WTC11 (cell line): ENCODE results near the gene TFB2M. TPM values are rescaled to one million over a fixed set of nuclear protein-coding genes. Genes with fewer than 3 reads are reported as not detected.

Experiments used
- ATAC-seq: fragments of 200-7000 bp; cut with Tn5 transposase; 2 replicates; pipeline ENCODE4 v1.10.0; 2021; ENCODE audit warnings: mild to moderate bottlenecking, moderate library complexity
- CTCF ChIA-PET: fragments of 300-600 bp; sonication (Branson Sonifier 250); formaldehyde crosslinking; loops from one replicate; lab custom pipeline; 2021; ENCODE audit warnings: antibody characterized with exemption; lab: Charles Lee
- POLR2A ChIA-PET: fragments of 350-600 bp; sonication (Branson Sonifier 250); formaldehyde crosslinking; loops from one replicate; lab custom pipeline; 2021; ENCODE audit warnings: antibody characterized with exemption; lab: Charles Lee
- DNase-seq: peaks from one replicate; pipeline ENCODE4 v3.0.0; 2021; ENCODE audit warnings: low spot score
- H3K27ac Mint-ChIP-seq: 2 replicates; pipeline ENCODE4 v1.8.0; 2021; ENCODE audit warnings: mixed read lengths
- H3K27me3 Mint-ChIP-seq: 2 replicates; pipeline ENCODE4 v1.8.0; 2021; ENCODE audit warnings: low read depth, mild to moderate bottlenecking, moderate library complexity, mixed read lengths
- H3K36me3 Mint-ChIP-seq: 2 replicates; pipeline ENCODE4 v1.8.0; 2021; ENCODE audit warnings: mixed read lengths
- H3K4me1 Mint-ChIP-seq: 2 replicates; pipeline ENCODE4 v1.8.0; 2022; ENCODE audit warnings: mixed read lengths
- H3K4me3 Mint-ChIP-seq: 2 replicates; pipeline ENCODE4 v1.8.0; 2021; ENCODE audit warnings: mild to moderate bottlenecking, moderate library complexity, mixed read lengths
- H3K9me3 Mint-ChIP-seq: 2 replicates; pipeline ENCODE4 v1.8.0; 2021; ENCODE audit warnings: mixed read lengths
- ATF1 ChIP-seq: sonication (generic); formaldehyde crosslinking; IDR thresholded peaks from 2 replicates; pipeline ENCODE4 v1.8.1; 2023; ENCODE audit warnings: mild to moderate bottlenecking, moderate library complexity, missing genetic modification reagents
- ATF3 ChIP-seq: sonication (generic); formaldehyde crosslinking; conservative IDR thresholded peaks from 2 replicates; pipeline ENCODE4 v1.8.1; 2022; ENCODE audit warnings: mild to moderate bottlenecking, missing genetic modification reagents
- CBFB ChIP-seq: sonication (generic); formaldehyde crosslinking; IDR thresholded peaks from 2 replicates; pipeline ENCODE4 v1.8.1; 2022; ENCODE audit warnings: mild to moderate bottlenecking, low read depth, missing genetic modification reagents
- ESRRA ChIP-seq: sonication (generic); formaldehyde crosslinking; IDR thresholded peaks from 2 replicates; pipeline ENCODE4 v1.8.1; 2022; ENCODE audit warnings: mild to moderate bottlenecking, missing genetic modification reagents, borderline replicate concordance
- FOXP1 ChIP-seq: sonication (generic); formaldehyde crosslinking; IDR thresholded peaks from 2 replicates; pipeline ENCODE4 v1.8.0; 2022; ENCODE audit warnings: missing genetic modification reagents, mild to moderate bottlenecking, moderate library complexity, borderline replicate concordance
- HMGA2 ChIP-seq: fragments of 250-450 bp; sonication (Bioruptor Pico); IDR thresholded peaks from 2 replicates; pipeline ENCODE4 v1.4.0; 2021; ENCODE audit warnings: mild to moderate bottlenecking, moderate library complexity
- MYBL2 ChIP-seq: sonication (generic); formaldehyde crosslinking; IDR thresholded peaks from 2 replicates; pipeline ENCODE4 v1.8.1; 2023; ENCODE audit warnings: mild to moderate bottlenecking, moderate library complexity, missing genetic modification reagents
- PRRX2 ChIP-seq: fragments of 250-450 bp; sonication (Bioruptor Pico); IDR thresholded peaks from 2 replicates; pipeline ENCODE4 v1.8.0; 2021; ENCODE audit warnings: mild to moderate bottlenecking
- SOX15 ChIP-seq: fragments of 250-450 bp; sonication (Bioruptor Pico); IDR thresholded peaks from 2 replicates; pipeline ENCODE4 v1.9.0; 2021; ENCODE audit warnings: mild to moderate bottlenecking
- SP1 ChIP-seq: sonication (generic); formaldehyde crosslinking; conservative IDR thresholded peaks from 2 replicates; pipeline ENCODE4 v1.8.1; 2022; ENCODE audit warnings: missing genetic modification reagents
- TCF7 ChIP-seq: sonication (generic); formaldehyde crosslinking; IDR thresholded peaks from 2 replicates; pipeline ENCODE4 v1.8.0; 2022; ENCODE audit warnings: mild to moderate bottlenecking, low read depth, missing genetic modification reagents, moderate library complexity
- TEAD1 ChIP-seq: sonication (generic); formaldehyde crosslinking; IDR thresholded peaks from 2 replicates; pipeline ENCODE4 v1.8.0; 2022; ENCODE audit warnings: mild to moderate bottlenecking, missing genetic modification reagents
- ZMAT4 ChIP-seq: fragments of 250-450 bp; sonication (Bioruptor Pico); IDR thresholded peaks from 2 replicates; pipeline ENCODE4 v1.9.0; 2021; ENCODE audit warnings: mild to moderate bottlenecking
- ZNF121 ChIP-seq: sonication (generic); formaldehyde crosslinking; IDR thresholded peaks from 2 replicates; pipeline ENCODE4 v1.8.0; 2023; ENCODE audit warnings: missing genetic modification reagents
- ZNF232 ChIP-seq: sonication (generic); formaldehyde crosslinking; IDR thresholded peaks from 2 replicates; pipeline ENCODE4 v1.8.0; 2022; ENCODE audit warnings: mild to moderate bottlenecking, missing genetic modification reagents
- total RNA-seq: library from RNA; stranded (reverse); gene quantifications from 3 replicates; pipeline ENCODE4 v1.2.3, GENCODE V29; 2021
- TF ChIP-seq, protein P1 (sequence below): fragments of 200-600 bp; IDR thresholded peaks from 2 replicates; pipeline ENCODE4 v1.8.0; 2022; ENCODE audit warnings: antibody characterized with exemption
- TF ChIP-seq, protein P2 (sequence below): sonication (generic); formaldehyde crosslinking; IDR thresholded peaks from 2 replicates; pipeline ENCODE4 v1.8.0; 2022; ENCODE audit warnings: mild to moderate bottlenecking, missing genetic modification reagents
- TF ChIP-seq, protein P3 (sequence below): sonication (generic); formaldehyde crosslinking; IDR thresholded peaks from 2 replicates; pipeline ENCODE4 v1.8.1; 2022; ENCODE audit warnings: low read depth, mild to moderate bottlenecking, moderate library complexity, missing genetic modification reagents, borderline replicate concordance
- TF ChIP-seq, protein P4 (sequence below): sonication (generic); formaldehyde crosslinking; IDR thresholded peaks from 2 replicates; pipeline ENCODE4 v1.8.0; 2023; ENCODE audit warnings: mild to moderate bottlenecking, missing genetic modification reagents
- TF ChIP-seq, protein P5 (sequence below): fragments of 250-450 bp; sonication (Bioruptor Pico); conservative IDR thresholded peaks from 2 replicates; pipeline ENCODE4 v1.9.0; 2021; ENCODE audit warnings: mild to moderate bottlenecking

Gene TFB2M
- total RNA-seq, 1 experiment from 2014 or later, result 16.5 TPM

DNA sequence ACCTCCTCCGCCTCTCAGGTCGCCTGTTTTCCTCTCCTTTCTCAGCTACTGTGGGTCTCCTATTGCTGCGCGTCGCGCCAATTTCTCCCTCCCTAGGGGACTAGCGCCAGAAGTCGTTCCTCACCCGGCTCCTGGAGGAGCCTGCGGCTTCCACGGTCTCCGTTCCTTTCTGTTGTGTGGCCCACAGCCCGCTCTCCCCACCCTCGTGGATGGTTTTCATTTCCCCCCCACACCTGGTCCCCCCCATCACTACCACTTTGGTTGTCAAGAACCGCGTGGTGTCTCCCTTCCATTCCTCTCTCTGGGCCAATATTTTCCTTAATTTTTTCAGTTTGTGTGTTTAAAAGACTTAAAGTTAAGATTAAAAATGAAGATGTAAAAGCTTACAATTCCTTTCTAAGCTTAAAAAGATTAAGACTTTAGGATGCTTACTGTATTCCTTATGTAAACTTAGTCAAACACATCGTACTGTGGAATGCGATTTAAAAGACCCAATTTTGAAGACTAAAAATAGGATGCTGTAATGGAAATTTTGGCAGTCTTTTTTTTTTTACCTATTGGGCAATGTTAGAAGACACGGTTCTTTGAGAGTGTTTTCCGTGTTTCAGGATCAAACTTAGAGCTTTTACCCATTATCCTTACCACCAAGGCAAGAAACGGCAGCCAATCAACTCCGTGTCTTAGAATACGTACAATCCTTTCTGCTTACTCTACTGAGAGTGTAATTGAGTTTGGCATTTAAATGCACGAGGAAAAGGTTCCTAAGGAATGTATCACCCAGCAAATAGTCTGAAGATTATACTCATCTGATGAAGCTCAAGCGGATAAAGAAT is 968 bp upstream of the TFB2M start:
- peaks cover 14% of the 10 kb centered on the region for H3K4me1 Mint-ChIP-seq
- peaks cover 6% of the 10 kb centered on the region; the same call in 1 of the 2 replicates for H3K36me3 Mint-ChIP-seq
- DNase-seq (no peak), ATAC-seq (no peak)
- peak overlapping the region; percentile 98 for H3K4me3 Mint-ChIP-seq
- TF ChIP-seq ATF3 (CRISPR knock-in tag) (no peak), FOXP1 (no peak), SOX15 (CRISPR knock-in tag) (no peak), SP1 (CRISPR knock-in tag) (no peak), ZNF232 (no peak), ZMAT4 (CRISPR knock-in tag) (no peak), ATF1 (CRISPR knock-in tag) (no peak), PRRX2 (CRISPR knock-in tag) (no peak), ZNF121 (CRISPR knock-in tag) (no peak), MYBL2 (CRISPR knock-in tag) (no peak), CBFB (CRISPR knock-in tag) (no peak), TCF7 (CRISPR knock-in tag) (no peak), HMGA2 (CRISPR knock-in tag) (no peak), TEAD1 (CRISPR knock-in tag) (no peak), ESRRA (CRISPR knock-in tag) (no peak)
- TF ChIP-seq, protein P1, sequence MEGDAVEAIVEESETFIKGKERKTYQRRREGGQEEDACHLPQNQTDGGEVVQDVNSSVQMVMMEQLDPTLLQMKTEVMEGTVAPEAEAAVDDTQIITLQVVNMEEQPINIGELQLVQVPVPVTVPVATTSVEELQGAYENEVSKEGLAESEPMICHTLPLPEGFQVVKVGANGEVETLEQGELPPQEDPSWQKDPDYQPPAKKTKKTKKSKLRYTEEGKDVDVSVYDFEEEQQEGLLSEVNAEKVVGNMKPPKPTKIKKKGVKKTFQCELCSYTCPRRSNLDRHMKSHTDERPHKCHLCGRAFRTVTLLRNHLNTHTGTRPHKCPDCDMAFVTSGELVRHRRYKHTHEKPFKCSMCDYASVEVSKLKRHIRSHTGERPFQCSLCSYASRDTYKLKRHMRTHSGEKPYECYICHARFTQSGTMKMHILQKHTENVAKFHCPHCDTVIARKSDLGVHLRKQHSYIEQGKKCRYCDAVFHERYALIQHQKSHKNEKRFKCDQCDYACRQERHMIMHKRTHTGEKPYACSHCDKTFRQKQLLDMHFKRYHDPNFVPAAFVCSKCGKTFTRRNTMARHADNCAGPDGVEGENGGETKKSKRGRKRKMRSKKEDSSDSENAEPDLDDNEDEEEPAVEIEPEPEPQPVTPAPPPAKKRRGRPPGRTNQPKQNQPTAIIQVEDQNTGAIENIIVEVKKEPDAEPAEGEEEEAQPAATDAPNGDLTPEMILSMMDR, result no peak
- TF ChIP-seq, protein P2, sequence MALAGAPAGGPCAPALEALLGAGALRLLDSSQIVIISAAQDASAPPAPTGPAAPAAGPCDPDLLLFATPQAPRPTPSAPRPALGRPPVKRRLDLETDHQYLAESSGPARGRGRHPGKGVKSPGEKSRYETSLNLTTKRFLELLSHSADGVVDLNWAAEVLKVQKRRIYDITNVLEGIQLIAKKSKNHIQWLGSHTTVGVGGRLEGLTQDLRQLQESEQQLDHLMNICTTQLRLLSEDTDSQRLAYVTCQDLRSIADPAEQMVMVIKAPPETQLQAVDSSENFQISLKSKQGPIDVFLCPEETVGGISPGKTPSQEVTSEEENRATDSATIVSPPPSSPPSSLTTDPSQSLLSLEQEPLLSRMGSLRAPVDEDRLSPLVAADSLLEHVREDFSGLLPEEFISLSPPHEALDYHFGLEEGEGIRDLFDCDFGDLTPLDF (CRISPR knock-in tag), result no peak
- TF ChIP-seq, protein P3, sequence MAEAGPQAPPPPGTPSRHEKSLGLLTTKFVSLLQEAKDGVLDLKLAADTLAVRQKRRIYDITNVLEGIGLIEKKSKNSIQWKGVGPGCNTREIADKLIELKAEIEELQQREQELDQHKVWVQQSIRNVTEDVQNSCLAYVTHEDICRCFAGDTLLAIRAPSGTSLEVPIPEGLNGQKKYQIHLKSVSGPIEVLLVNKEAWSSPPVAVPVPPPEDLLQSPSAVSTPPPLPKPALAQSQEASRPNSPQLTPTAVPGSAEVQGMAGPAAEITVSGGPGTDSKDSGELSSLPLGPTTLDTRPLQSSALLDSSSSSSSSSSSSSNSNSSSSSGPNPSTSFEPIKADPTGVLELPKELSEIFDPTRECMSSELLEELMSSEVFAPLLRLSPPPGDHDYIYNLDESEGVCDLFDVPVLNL (CRISPR knock-in tag), result no peak
- TF ChIP-seq, protein P4, sequence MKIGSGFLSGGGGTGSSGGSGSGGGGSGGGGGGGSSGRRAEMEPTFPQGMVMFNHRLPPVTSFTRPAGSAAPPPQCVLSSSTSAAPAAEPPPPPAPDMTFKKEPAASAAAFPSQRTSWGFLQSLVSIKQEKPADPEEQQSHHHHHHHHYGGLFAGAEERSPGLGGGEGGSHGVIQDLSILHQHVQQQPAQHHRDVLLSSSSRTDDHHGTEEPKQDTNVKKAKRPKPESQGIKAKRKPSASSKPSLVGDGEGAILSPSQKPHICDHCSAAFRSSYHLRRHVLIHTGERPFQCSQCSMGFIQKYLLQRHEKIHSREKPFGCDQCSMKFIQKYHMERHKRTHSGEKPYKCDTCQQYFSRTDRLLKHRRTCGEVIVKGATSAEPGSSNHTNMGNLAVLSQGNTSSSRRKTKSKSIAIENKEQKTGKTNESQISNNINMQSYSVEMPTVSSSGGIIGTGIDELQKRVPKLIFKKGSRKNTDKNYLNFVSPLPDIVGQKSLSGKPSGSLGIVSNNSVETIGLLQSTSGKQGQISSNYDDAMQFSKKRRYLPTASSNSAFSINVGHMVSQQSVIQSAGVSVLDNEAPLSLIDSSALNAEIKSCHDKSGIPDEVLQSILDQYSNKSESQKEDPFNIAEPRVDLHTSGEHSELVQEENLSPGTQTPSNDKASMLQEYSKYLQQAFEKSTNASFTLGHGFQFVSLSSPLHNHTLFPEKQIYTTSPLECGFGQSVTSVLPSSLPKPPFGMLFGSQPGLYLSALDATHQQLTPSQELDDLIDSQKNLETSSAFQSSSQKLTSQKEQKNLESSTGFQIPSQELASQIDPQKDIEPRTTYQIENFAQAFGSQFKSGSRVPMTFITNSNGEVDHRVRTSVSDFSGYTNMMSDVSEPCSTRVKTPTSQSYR (CRISPR knock-in tag), result no peak
- TF ChIP-seq, protein P5, sequence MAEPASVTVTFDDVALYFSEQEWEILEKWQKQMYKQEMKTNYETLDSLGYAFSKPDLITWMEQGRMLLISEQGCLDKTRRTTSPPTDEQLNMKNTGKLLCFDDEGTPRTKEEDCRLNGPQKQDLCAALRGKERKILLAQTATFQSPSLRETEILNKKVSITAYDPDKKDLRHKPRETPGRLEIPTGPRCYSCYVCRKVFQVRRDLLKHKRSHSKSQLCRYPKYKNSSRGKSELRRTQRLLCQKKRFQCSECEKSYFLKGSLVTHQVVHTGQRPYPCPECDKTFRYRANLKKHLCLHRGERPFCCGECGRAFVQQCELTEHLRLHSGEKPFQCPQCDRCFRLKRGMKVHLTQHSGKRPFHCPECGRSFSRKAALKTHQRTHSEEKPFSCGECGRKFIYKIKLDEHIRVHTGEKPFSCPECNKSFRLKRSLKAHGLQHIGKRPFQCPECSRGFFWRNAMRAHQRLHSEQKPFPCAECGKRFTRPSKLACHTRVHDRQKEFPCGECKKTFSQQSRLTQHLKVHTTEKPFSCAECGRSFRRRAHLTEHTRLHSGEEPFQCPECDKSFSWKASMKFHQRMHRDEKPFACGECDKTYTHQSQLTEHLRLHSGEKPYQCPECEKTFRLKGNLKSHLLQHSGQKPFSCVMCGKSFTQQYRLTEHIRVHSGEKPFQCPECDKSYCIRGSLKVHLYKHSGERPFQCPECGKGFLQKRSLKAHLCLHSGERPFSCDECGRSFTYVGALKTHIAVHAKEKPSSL (CRISPR knock-in tag), result no peak
- no peaks in the 10 kb centered on the region for H3K9me3 Mint-ChIP-seq
- ChIA-PET CTCF (interaction anchor here (1.0 kb wide), 1 partner anchor 122 kb away, joined by 4 read pairs; no protein-coding TSS in a partner anchor), POLR2A (no interaction called here)
- H3K27ac Mint-ChIP-seq, result peak overlapping the region; percentile 78
- no peaks in the 10 kb centered on the region for H3K27me3 Mint-ChIP-seq
